BJ (cell line): ENCODE data around the gene DESI2. TPM values are rescaled to one million over a fixed set of nuclear protein-coding genes. Genes with fewer than 3 reads are reported as not detected.

Experiments
- CTCF ChIA-PET: fragments of 350-600 bp; formaldehyde crosslinking; extraction: SDS; loops from one replicate; lab custom pipeline; 2021; ENCODE audit warnings: antibody characterized with exemption, inconsistent platforms; lab: Yijun Ruan, JAX
- POLR2A ChIA-PET: fragments of 300-600 bp; sonication (Branson Sonifier 250); formaldehyde crosslinking; extraction: SDS; loops from one replicate; lab custom pipeline; 2021; ENCODE audit warnings: antibody characterized with exemption; lab: Charles Lee
- DNase-seq: peaks from one replicate; pipeline ENCODE4 v3.0.0-alpha.2; 2011; ENCODE audit warnings: low read depth
- H3K27me3 ChIP-seq: 2 replicates; pipeline ENCODE4 v1.6.0; 2011; ENCODE audit warnings: low read length; ENCODE audit not compliant: control insufficient read depth, insufficient read depth
- H3K36me3 ChIP-seq: 2 replicates; pipeline ENCODE4 v1.5.1; 2011; ENCODE audit warnings: low read length; ENCODE audit not compliant: control insufficient read depth, insufficient read depth
- H3K4me3 ChIP-seq: 2 replicates; pipeline ENCODE4 v1.5.1; 2011; ENCODE audit warnings: low read depth, mild to moderate bottlenecking, control low read depth, low read length
- polyA plus RNA-seq: library from polyadenylated mRNA; depleted of rRNA; stranded (reverse); fragments of >200 nt; gene quantifications from 2 replicates; pipeline ENCODE4 v1.2.3, GENCODE V29; 2011
- TF ChIP-seq, protein P1 (sequence below): IDR thresholded peaks from 2 replicates; pipeline ENCODE4 v1.5.1; 2011; ENCODE audit warnings: low read depth, mild to moderate bottlenecking, control low read depth, inconsistent platforms, low read length, moderate library complexity; ENCODE audit not compliant: insufficient read depth

Gene DESI2
- polyA plus RNA-seq, 1 experiment: 31.1 TPM

GRCh38 chr1:244741692-244742091, 88.8 kb downstream of the DESI2 start:
- Histone ChIP-seq H3K27me3 (no peaks in the 10 kb centered on the region), H3K4me3 (no peak overlapping the region), H3K36me3 (no peaks in the 10 kb centered on the region)
- CTCF ChIA-PET: no interaction called here
- TF ChIP-seq, protein P1, sequence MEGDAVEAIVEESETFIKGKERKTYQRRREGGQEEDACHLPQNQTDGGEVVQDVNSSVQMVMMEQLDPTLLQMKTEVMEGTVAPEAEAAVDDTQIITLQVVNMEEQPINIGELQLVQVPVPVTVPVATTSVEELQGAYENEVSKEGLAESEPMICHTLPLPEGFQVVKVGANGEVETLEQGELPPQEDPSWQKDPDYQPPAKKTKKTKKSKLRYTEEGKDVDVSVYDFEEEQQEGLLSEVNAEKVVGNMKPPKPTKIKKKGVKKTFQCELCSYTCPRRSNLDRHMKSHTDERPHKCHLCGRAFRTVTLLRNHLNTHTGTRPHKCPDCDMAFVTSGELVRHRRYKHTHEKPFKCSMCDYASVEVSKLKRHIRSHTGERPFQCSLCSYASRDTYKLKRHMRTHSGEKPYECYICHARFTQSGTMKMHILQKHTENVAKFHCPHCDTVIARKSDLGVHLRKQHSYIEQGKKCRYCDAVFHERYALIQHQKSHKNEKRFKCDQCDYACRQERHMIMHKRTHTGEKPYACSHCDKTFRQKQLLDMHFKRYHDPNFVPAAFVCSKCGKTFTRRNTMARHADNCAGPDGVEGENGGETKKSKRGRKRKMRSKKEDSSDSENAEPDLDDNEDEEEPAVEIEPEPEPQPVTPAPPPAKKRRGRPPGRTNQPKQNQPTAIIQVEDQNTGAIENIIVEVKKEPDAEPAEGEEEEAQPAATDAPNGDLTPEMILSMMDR: no peak
- DNase-seq: no peak
- POLR2A ChIA-PET: no interaction called here

DNA sequence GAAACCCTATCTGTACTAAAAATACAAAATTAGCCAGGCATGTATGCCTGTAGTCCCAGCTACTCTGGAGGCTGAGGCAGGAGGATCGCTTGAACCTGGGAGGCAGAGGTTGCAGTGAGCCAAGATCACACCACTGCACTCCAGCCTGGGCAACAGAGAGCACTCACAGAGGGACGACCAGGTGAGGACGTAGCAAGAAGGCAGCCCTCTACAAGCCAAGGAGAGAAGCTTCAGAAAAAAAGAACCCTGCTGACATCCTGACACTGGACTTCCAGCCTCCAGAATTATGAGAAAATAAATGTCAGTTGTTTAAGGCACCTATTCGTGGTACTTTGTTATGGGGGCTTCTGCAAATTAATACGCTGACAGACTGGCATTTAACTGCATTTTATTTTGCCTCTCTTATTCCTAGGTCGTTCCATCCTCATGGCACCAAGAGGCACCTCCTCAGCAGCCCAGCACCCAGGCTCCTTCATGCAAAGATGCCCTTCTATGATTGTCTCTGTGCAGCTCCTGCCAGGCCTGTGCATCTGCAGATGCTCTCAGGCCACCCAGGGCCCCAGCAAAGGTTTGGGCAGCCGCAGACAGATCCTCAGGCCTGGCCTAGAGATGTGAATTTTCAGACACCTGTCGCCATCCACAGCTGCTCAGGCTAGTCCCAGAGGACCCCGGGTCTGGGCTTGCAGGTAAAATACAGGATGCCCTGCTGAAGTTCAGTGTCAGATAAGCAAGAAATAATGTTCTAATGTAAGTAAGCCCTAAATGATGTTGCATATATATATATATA, 96.5 kb downstream of the DESI2 start:
- no peak overlapping the region for H3K4me3 ChIP-seq
- ChIA-PET POLR2A (no interaction called here), CTCF (no interaction called here)
- no peaks in the 10 kb centered on the region for H3K36me3 ChIP-seq
- TF ChIP-seq, protein P1: no peak
- DNase-seq: no peak
- H3K27me3 ChIP-seq: no peaks in the 10 kb centered on the region

DNA sequence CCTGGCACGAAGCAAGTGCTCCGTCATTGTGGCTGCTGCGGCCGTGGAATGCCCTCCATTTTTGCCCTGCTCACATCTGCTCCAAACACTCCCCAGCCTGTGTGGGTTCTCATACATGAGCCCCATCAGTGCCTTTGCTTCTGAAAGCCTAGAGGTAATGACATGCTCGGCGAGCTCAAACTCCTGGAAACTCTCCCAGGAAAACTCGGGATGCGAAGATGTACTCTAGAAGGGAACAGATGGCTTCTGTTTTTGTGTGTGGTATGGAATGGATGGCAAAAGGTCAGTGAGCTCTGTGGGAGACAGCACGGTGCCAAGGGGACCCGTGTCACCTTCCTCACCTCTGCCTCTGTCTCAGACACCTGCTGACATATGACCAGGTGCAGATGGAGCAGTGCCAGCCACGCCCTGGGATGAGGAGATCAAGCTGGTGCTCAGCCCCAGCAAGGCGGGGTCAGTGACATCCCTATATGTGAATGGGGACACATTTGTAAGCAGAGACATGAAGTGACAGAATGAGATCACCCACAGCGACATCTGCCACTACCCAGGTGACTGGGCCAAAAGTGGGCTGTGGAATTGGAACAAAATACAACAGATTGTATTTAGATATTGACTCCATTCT, 98.5 kb downstream of the DESI2 start:
- TF ChIP-seq, protein P1: no peak
- ChIA-PET POLR2A (no interaction called here), CTCF (no interaction called here)
- no peak for DNase-seq
- no peaks in the 10 kb centered on the region for H3K27me3 ChIP-seq
- no peaks in the 10 kb centered on the region for H3K36me3 ChIP-seq
- H3K4me3 ChIP-seq: no peak overlapping the region

GRCh38 chr1:244755673-244756072, 102.7 kb downstream of the DESI2 start:
- ChIA-PET CTCF (no interaction called here), POLR2A (no interaction called here)
- TF ChIP-seq, protein P1: no peak
- no peak for DNase-seq
- Histone ChIP-seq H3K4me3 (no peak overlapping the region), H3K27me3 (no peaks in the 10 kb centered on the region), H3K36me3 (no peaks in the 10 kb centered on the region)
